A549 (cell line): ENCODE data around the gene RBM26.

ENCODE experiments used
- CHD4 ChIP-seq: fragments of 200-600 bp; sonication (generic); IDR thresholded peaks from 2 replicates; pipeline ENCODE4 v1.6.1; 2016; ENCODE audit warnings: antibody characterized with exemption, mild to moderate bottlenecking, borderline replicate concordance
- EP300 ChIP-seq, 2 experiments: fragments of >200 bp; sonication (Bioruptor Twin); formaldehyde crosslinking; IDR thresholded peaks; 2 replicates in 1 of 2; 3 replicates in 1 of 2; pipeline ENCODE4 v1.6.1; 2016 to 2017
- FOSL2 ChIP-seq, 2 experiments: fragments of 450-650 bp in 1 of 2; fragments of >200 bp in 1 of 2; sonication (Bioruptor Twin) in 1 of 2; formaldehyde crosslinking; IDR thresholded peaks; 2 replicates each; pipeline versions ENCODE4 v1.5.0 to v1.6.1; 2016 to 2020; ENCODE audit warnings: mild to moderate bottlenecking in 1 of 2, moderate library complexity in 1 of 2
- GATA3 ChIP-seq: IDR thresholded peaks from 2 replicates; pipeline ENCODE4 v1.6.1; 2012; ENCODE audit warnings: borderline replicate concordance
- PHF8 ChIP-seq: fragments of 200-600 bp; sonication (generic); IDR thresholded peaks from 2 replicates; pipeline ENCODE4 v1.6.1; 2016; ENCODE audit warnings: low read depth, mild to moderate bottlenecking, antibody characterized with exemption, moderate library complexity, borderline replicate concordance
- POLR2A ChIP-seq: IDR thresholded peaks from 2 replicates; pipeline ENCODE4 v1.6.1; 2012; ENCODE audit warnings: mild to moderate bottlenecking, low read length
- POLR2AphosphoS2 ChIP-seq: conservative IDR thresholded peaks from 2 replicates; pipeline ENCODE4 v1.6.1; 2012; ENCODE audit warnings: low read length, improper control_type of control experiment, inconsistent platforms
- RAD21 ChIP-seq, 2 experiments: fragments of >200 bp in 1 of 2; sonication (Bioruptor Twin) in 1 of 2; formaldehyde crosslinking in 1 of 2; IDR thresholded peaks in 1 of 2; conservative IDR thresholded peaks in 1 of 2; 2 replicates in 1 of 2; 3 replicates in 1 of 2; pipeline ENCODE4 v1.6.1; 2012 to 2018; ENCODE audit warnings: inconsistent platforms in 1 of 2
- TP53 ChIP-seq: fragments of 250-450 bp; sonication (Bioruptor Pico); IDR thresholded peaks from 2 replicates; pipeline ENCODE4 v1.5.0; 2021; ENCODE audit warnings: mild to moderate bottlenecking, moderate library complexity
- TF ChIP-seq, protein P1 (sequence below): fragments of >200 bp; sonication (Bioruptor Twin); formaldehyde crosslinking; IDR thresholded peaks from 3 replicates; pipeline ENCODE4 v1.5.1; 2016
- TF ChIP-seq, protein P2 (sequence below): fragments of 150-350 bp; IDR thresholded peaks from 2 replicates; pipeline ENCODE4 v1.6.1; 2014; ENCODE audit warnings: low read depth, mild to moderate bottlenecking, low read length
- TF ChIP-seq, protein P3 (sequence below): IDR thresholded peaks from 2 replicates; pipeline ENCODE4 v1.6.1; 2012
- TF ChIP-seq, protein P4 (sequence below): fragments of 450-650 bp; IDR thresholded peaks from 2 replicates; pipeline ENCODE4 v1.6.1; 2014; ENCODE audit warnings: antibody characterized with exemption

DNA sequence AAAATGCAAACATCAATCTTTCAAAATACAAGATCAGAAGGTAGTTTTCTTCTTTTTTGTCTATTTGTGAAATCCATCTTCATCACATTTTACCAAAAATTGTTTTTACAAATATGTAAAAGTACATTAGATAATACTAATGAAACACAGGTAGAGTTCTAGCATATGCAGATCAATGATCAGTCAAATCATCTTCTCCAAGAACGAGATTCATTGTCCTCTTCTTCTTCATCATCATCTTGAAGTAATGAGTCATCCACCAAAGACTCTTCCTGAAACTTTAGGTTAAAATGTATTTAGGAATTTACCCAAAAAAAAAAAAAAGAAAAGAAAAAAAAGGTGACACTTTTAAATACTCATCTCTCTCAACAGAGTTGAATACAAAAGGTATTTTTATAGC lies 85.6 kb downstream of the RBM26 start:
- TF ChIP-seq, protein P1, sequence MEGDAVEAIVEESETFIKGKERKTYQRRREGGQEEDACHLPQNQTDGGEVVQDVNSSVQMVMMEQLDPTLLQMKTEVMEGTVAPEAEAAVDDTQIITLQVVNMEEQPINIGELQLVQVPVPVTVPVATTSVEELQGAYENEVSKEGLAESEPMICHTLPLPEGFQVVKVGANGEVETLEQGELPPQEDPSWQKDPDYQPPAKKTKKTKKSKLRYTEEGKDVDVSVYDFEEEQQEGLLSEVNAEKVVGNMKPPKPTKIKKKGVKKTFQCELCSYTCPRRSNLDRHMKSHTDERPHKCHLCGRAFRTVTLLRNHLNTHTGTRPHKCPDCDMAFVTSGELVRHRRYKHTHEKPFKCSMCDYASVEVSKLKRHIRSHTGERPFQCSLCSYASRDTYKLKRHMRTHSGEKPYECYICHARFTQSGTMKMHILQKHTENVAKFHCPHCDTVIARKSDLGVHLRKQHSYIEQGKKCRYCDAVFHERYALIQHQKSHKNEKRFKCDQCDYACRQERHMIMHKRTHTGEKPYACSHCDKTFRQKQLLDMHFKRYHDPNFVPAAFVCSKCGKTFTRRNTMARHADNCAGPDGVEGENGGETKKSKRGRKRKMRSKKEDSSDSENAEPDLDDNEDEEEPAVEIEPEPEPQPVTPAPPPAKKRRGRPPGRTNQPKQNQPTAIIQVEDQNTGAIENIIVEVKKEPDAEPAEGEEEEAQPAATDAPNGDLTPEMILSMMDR: no peak
- TF ChIP-seq, protein P2, sequence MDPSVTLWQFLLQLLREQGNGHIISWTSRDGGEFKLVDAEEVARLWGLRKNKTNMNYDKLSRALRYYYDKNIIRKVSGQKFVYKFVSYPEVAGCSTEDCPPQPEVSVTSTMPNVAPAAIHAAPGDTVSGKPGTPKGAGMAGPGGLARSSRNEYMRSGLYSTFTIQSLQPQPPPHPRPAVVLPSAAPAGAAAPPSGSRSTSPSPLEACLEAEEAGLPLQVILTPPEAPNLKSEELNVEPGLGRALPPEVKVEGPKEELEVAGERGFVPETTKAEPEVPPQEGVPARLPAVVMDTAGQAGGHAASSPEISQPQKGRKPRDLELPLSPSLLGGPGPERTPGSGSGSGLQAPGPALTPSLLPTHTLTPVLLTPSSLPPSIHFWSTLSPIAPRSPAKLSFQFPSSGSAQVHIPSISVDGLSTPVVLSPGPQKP: no peak
- TF ChIP-seq PHF8: no peak
- TF ChIP-seq GATA3: no peak
- TF ChIP-seq CHD4: no peak
- no peak for TF ChIP-seq EP300 (IDR thresholded peaks at IDR 0.05)
- TF ChIP-seq, protein P3, sequence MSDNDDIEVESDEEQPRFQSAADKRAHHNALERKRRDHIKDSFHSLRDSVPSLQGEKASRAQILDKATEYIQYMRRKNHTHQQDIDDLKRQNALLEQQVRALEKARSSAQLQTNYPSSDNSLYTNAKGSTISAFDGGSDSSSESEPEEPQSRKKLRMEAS: no peak
- no peak for TF ChIP-seq POLR2AphosphoS2
- TF ChIP-seq FOSL2 (IDR thresholded peaks at IDR 0.05): no peak
- TF ChIP-seq FOSL2 (CRISPR knock-in tag; IDR thresholded peaks at IDR 0.05): no peak
- no peak for TF ChIP-seq POLR2A
- no peak for TF ChIP-seq TP53
- TF ChIP-seq, protein P4, sequence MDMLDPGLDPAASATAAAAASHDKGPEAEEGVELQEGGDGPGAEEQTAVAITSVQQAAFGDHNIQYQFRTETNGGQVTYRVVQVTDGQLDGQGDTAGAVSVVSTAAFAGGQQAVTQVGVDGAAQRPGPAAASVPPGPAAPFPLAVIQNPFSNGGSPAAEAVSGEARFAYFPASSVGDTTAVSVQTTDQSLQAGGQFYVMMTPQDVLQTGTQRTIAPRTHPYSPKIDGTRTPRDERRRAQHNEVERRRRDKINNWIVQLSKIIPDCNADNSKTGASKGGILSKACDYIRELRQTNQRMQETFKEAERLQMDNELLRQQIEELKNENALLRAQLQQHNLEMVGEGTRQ: no peak
- TF ChIP-seq RAD21 (conservative IDR thresholded peaks at IDR 0.05 in 1 of 2, IDR thresholded peaks at IDR 0.05 in 1 of 2): no peak
